Activated CD4-positive, alpha-beta T cell treated with anti-CD3 and anti-CD28 coated beads, Interleukin-2, amount 50 U/mL, for 48 hours (primary cell): ENCODE measurements around the gene CHRM5.
"Not testable (repeated sequence)": the region's sequence is repeated elsewhere in the genome, so short reads cannot be mapped to it uniquely, and the experiment has no call there.

ENCODE experiments used
- DNase-seq, 2 experiments: peaks; one replicate each; pipeline ENCODE4 v3.0.0-alpha.2; 2020

The CHRM5 gene

GRCh38 chr15:34043813-34044212 lies 75.5 kb downstream of the CHRM5 start:
- no peak for DNase-seq

DNA sequence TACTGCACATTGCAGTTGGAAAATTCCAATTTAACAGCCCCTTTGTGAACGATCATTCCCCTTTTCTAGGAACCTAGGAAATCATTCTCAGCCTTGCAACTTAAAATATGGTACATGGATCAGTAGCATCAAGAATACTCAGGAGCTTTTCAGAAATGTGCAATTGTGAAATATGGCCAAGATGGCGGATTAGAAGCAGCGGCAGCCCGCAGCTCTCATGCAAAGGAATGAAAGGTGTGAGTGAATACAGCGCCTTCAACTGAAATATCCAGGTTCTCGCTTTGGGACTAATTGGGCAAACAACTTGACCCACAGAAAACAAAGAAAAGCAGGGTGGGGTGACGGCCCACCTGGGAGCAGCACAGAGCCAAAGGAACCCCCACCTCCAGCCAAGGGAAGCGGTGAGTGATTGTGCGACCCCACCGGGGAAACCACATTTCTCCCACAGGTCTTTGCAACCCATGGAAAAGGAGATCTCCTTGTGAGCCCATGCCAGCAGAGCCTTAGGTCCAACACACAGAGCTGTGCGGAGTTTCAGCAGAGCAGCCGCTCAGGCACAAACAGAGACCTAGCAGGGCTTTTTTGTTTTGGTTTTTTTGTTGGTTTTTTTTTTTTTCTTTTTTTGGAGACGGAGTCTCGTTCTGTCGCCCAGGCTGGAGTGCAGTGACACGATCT lies 78.3 kb downstream of the CHRM5 start:
- DNase-seq = no peak

DNA sequence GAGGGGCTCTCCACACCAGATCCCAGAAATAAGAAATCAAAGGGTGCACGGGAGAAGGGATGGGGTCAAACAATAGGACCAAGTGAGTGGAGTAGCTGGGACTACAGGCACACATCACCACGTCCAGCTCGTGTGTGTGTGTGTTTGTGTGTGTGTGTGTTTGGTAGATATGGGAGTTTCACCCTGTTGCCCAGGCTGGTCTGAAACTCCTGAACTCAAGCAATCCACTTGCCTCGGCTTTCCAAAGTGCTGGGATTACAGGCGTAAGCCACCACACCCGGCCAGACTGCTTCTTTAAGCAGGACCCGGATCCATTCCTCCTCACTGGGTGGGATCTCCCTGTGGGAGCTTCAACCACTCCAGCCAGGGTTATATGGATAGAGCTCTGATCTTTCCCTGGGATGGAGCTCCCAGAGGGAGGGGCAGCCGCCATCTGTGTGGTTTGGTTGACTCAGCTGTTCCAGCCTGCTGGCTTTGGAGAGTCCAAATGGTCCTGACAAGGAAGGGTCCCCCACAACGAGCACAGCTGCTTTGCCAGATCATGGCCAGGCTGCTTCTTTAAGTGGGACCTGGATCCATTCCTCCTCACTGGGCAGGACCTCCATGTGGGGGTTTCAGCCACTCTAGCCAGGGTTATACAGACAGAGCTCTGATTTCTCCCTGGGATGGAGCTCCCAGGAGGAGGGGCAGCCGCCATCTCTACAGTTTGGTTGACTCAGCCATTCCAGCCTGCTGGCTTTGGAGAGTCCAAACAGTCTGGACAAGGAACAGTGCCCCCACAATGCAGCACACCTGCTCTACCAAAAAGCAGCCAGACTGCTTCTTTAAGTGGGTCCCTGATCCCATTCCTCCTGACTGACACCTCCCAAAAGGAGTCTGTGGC lies 79.8 kb downstream of the CHRM5 start:
- DNase-seq = no peak

DNA sequence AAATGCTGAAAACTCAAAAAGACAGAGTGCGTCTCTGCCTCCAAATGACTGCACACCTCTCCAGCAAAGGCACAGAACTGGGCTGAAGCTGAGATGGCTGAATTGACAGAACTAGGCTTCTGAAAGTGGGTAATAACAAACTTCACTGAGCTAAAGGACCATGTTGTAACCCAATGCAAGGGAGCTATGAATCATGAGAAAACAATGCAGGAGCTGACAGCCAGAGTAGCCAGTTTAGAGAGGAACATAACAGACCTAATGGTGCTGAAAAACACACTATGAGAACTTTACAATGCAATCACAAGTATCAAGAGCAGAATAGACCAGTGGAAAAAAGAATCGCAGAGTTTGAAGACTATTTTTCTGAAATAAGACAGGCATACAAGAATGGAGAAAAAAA lies 80.8 kb downstream of the CHRM5 start:
- DNase-seq = no peak

GRCh38 chr15:34050385-34050784 lies 82.1 kb downstream of the CHRM5 start:
- DNase-seq = not testable (repeated sequence)

GRCh38 chr15:34054081-34054707 lies 85.9 kb downstream of the CHRM5 start:
- no peak for DNase-seq

GRCh38 chr15:34055868-34056595 lies 87.7 kb downstream of the CHRM5 start:
- DNase-seq = no peak

DNA sequence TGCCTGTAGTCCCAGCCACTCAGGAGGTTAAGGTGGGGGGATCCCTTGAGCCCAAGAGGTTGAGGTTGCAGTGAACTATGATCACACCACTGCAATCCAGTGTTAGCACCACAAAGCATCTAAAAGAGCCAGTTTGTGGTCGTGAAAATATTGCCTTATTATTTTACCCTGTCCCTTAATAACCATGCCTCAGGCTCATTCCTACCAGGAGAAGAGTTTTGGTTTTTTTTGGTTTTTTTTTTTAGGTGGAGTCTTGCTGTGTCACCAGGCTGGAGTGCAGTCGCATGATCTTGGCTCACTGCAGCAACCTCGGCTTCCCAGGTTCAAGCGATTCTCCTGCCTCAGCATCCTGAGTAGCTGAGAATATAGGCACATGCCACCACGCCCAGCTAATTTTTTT lies 88.6 kb downstream of the CHRM5 start:
- no peak for DNase-seq

GRCh38 chr15:34059476-34059875 lies 91.2 kb downstream of the CHRM5 start:
- DNase-seq = no peak

DNA sequence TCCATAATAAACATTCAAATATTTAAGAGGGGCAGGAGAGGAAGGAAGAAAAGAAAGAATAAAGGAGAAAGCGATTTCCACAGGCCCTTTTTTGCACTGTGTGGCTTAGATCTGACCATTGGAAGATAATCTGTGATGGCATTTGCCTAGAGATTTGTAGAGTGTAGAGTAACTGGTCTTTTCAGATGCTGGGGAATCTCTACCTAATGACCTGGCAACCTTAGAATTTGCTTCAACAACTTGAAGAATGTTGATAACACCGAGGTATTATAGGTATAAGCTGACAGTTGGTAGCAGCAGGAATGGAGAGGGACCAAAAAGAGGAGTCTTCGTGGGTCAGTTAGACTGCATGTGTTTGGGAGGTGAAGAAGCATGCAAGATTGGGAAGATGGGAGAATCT lies 91.6 kb downstream of the CHRM5 start:
- no peak for DNase-seq

- no peak for DNase-seq
Observed at GRCh38 chr15:34064438-34064837, 96.1 kb downstream of the CHRM5 start.

- DNase-seq = no peak
Observed at GRCh38 chr15:34065261-34065660, 97.0 kb downstream of the CHRM5 start.

- no peak for DNase-seq
Observed at GRCh38 chr15:34065941-34066340, 97.6 kb downstream of the CHRM5 start.

DNA sequence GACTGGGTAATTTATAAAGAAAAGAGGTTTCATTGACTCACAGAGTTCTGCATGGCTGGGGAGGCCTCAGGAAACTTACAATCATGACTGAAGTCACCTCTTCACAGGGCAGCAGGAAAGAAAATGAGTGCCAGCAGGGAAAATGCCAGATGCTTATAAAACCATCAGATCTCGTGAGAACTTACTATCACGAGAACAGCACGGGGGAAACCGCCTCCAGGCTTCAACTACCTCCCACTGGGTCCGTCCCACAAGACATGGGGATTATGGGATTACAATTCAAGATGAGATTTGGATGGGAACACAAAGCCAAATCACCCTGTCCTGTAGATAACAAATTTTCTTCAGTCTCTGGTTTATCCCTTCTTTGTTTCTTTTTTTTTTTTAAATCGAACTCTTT lies 101.7 kb downstream of the CHRM5 start:
- no peak for DNase-seq

DNA sequence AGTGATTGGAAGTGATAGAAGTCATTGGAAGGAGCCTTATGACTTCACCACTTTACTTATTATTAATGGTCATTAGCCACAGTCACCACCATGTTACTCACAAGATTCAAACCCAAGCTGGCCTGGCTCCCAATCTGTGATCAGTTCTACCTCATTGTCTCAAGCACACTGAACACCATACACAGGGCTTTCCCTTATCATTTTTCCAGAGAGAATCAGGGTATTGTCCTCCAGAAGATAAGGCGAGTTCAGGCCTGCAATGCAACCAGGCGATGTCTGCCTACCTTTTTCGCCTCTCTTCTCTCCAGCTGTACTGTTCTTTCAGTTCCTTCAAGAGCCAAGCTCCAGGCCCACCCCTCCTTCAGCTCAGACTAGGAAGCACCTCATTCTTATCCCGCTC lies 108.5 kb downstream of the CHRM5 start:
- DNase-seq = no peak

- no peak for DNase-seq
Observed at GRCh38 chr15:34078900-34079299, 110.6 kb downstream of the CHRM5 start.

- no peak for DNase-seq
Observed at GRCh38 chr15:34079904-34080303, 111.6 kb downstream of the CHRM5 start.

DNA sequence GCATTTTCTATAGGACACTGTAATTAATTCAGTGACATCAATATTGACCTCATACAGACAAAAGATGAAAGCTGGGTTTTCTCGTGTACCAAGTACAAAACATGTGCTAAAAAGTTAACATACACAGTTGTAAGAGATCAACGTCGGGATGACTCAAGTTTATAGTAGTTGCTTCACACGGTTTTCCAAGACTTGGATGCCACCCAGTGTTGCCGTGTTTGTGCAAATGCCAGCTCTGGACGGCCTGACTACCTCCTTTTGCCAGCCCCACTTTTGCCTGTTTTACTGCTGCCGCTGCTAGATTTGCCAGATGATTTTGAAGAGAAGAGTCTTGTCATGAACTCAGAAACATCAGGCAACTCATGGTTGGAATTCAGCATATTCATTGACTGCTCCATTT lies 115.8 kb downstream of the CHRM5 start:
- DNase-seq = no peak

DNA sequence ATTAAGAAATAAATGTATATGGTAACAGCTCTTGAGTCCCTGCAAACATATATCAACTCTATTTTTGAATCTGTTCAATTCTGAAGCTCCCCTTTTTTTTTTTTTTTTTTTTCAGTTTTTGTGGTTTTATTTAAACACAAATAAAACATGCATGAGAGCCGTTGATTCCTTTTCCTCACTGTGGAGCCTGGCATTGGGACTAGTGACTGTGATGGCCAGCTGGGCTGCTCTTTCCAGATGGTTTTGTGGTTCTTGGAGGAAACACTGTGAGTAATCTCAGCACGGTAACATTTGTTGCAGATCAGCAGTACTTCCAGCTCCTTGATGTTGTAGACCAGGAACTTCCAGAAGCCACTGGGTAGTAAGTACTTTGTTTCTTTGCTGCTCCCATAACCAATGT lies 117.4 kb downstream of the CHRM5 start:
- DNase-seq = no peak

DNA sequence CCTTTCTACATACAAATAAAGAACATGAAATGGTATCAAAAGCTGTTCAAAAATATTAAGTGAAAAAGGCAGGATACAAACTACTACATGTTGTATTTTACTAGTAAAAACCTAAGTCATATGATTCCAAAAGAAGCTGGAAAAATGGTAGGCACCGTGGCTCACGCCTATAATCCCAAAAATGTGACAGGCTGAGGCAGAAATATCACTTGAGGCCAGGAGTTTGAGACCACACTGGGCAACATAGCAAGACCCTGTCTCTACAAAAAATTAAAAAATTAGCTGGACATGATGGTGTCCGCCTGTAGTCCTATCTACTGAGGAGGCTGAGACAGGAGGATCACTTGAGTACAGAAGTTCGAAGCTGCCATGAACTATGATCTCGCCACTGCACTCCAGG lies 131.6 kb downstream of the CHRM5 start:
- DNase-seq = no peak

DNA sequence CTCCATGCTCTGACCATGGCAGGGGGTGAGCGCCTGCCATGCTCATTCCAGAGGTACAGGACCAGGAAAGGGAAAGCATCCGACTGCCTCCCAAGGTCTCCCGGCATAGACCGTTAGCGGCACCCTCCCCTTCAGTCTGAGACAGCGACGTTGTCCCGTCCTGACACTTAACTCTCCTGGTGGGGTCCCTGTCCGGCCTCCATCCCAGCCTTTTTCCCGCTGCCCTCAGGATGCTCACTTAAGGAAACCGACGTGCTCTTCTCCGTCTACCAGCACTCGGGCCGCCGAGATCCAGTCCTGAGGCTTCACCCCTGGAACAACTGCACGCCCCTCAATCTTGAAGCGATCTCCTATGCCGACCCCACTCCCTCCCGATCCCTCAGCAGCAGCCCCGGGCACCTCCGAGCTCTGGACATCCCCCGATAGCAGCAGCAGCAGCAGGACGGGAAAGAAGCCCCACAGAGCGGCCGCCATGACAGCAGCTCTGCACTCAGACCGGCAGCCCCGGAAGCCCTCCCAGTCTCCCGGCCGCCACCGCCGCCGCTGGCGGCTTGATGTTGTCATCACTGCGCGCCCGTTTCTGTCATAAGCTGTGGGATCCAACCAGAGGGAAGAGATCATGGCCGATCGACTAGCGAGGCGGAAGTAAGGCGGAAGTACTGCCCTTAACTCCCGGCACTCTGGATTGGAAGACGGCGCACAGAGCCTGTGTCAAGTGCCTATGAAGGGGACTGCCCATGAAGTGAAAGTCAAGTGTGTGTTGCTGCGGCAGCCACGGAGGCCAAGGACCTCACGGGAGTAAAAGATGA lies 133.3 kb downstream of the CHRM5 start, which contains the start of the genes EMC7 and PGBD4:
EMC7 (minus strand) TSS at position 497 of the 809 bp plus-strand sequence; CDS start at position 474, 23 bp downstream.
PGBD4 (plus strand) TSS at position 718 of the 809 bp plus-strand sequence. CDS start 449 bp downstream, outside the sequence.
- DNase-seq = peak; percentile 98 to 99
